Smooth muscle cell (in vitro differentiated cells): ENCODE results near the gene CNOT3. TPM values are rescaled to one million over a fixed set of nuclear protein-coding genes. Genes with fewer than 3 reads are reported as not detected.

ENCODE experiments used
- DNase-seq: peaks from one replicate; lab custom pipeline; 2025; ENCODE audit not compliant: unreplicated experiment; lab: John Stamatoyannopoulos, UW
- H2AFZ ChIP-seq: fragments of 200-600 bp; sonication (generic); 2 replicates; pipeline ENCODE4 v1.6.0; 2016; ENCODE audit warnings: antibody characterized with exemption, low read depth, mild to moderate bottlenecking
- H3F3A ChIP-seq: fragments of 200-600 bp; sonication (generic); 2 replicates; pipeline ENCODE4 v1.6.0; 2017; ENCODE audit warnings: antibody characterized with exemption, low read depth
- H3K27ac ChIP-seq: fragments of 200-600 bp; sonication (generic); 2 replicates; pipeline ENCODE4 v1.5.1; 2016; ENCODE audit warnings: low read depth, mild to moderate bottlenecking
- H3K27me3 ChIP-seq: fragments of 200-600 bp; sonication (generic); 2 replicates; pipeline ENCODE4 v1.6.1; 2016; ENCODE audit warnings: low read depth, mild to moderate bottlenecking
- H3K36me3 ChIP-seq: fragments of 200-600 bp; sonication (generic); 2 replicates; pipeline ENCODE4 v1.5.1; 2016; ENCODE audit warnings: low read depth
- H3K4me1 ChIP-seq: fragments of 200-600 bp; sonication (generic); 2 replicates; pipeline ENCODE4 v1.5.1; 2016; ENCODE audit warnings: low read depth
- H3K4me2 ChIP-seq: fragments of 200-600 bp; sonication (generic); 2 replicates; pipeline ENCODE4 v1.6.0; 2016; ENCODE audit warnings: mild to moderate bottlenecking
- H3K4me3 ChIP-seq: fragments of 200-600 bp; sonication (generic); 2 replicates; pipeline ENCODE4 v1.5.1; 2016; ENCODE audit warnings: mild to moderate bottlenecking
- H3K79me2 ChIP-seq: fragments of 200-600 bp; sonication (generic); 2 replicates; pipeline ENCODE4 v1.6.0; 2016; ENCODE audit warnings: low read depth, mild to moderate bottlenecking
- H3K9ac ChIP-seq: fragments of 200-600 bp; sonication (generic); 2 replicates; pipeline ENCODE4 v1.6.0; 2016; ENCODE audit warnings: low read depth
- H3K9me3 ChIP-seq: fragments of 200-600 bp; sonication (generic); replicated peaks from 2 replicates; pipeline ENCODE4 v1.5.1; 2016; ENCODE audit warnings: low read depth
- H4K20me1 ChIP-seq: fragments of 200-600 bp; sonication (generic); 2 replicates; pipeline ENCODE4 v1.6.0; 2016; ENCODE audit warnings: low read depth
- WGBS: methylation state at CpG from one replicate; pipeline ENCODE4 v1.1.7; 2016; ENCODE audit warnings: low lambda C conversion rate; 5-methylcytosine and 5-hydroxymethylcytosine counted together
- polyA plus RNA-seq: library from polyadenylated mRNA; unstranded; fragments of >200 nt; fragmentation: Nextera tagmentation; extraction: Ambion mirVana; gene quantifications from 2 replicates; pipeline ENCODE4 v1.2.1, GENCODE V29; 2016
- total RNA-seq: library from RNA; depleted of rRNA; stranded (reverse); fragments of >200 nt; gene quantifications from 2 replicates; pipeline ENCODE4 v1.2.3, GENCODE V29; 2014
- TF ChIP-seq, protein P1 (sequence below): fragments of 200-600 bp; sonication (generic); IDR thresholded peaks from 2 replicates; pipeline ENCODE4 v1.5.1; 2017; ENCODE audit warnings: borderline replicate concordance, mild to moderate bottlenecking, antibody characterized with exemption; ENCODE audit not compliant: insufficient read depth, poor library complexity, severe bottlenecking

The CNOT3 gene
- total and polyA plus RNA-seq, 2 experiments from 2014 or later: 12.4 to 31.4 TPM

DNA sequence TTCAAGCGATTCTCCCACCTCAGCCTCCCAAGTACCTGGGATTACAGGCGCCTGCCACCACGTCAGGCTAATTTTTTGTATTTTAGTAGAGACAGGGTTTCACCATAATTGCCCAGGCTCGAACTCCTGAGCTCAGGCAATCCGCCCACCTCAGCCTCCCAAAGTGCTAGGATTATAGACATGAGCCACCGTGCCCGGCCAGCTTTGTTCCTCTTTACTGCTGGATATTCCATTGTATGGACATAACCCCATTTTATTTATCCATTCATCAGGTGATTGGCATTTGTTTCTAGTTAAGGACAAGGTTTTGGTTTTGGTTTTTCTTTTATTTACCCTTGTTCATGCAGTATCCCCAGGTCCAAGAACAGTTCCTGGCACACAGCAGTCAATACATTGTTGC lies 59.0 kb downstream of the CNOT3 start:
- Histone ChIP-seq H3K27me3 (no peaks in the 10 kb centered on the region), H3K79me2 (peaks cover 26% of the 10 kb centered on the region), H3K4me1 (peaks cover 3% of the 10 kb centered on the region), H3K27ac (no peak overlapping the region), H3K4me2 (no peak overlapping the region), H3K9me3 (no peaks in the 10 kb centered on the region), H2AFZ (no peak overlapping the region), H3K4me3 (no peak overlapping the region), H3K9ac (no peak overlapping the region), H3K36me3 (no peaks in the 10 kb centered on the region), H3F3A (peaks cover 18% of the 10 kb centered on the region), H4K20me1 (peaks cover 6% of the 10 kb centered on the region)
- TF ChIP-seq, protein P1, sequence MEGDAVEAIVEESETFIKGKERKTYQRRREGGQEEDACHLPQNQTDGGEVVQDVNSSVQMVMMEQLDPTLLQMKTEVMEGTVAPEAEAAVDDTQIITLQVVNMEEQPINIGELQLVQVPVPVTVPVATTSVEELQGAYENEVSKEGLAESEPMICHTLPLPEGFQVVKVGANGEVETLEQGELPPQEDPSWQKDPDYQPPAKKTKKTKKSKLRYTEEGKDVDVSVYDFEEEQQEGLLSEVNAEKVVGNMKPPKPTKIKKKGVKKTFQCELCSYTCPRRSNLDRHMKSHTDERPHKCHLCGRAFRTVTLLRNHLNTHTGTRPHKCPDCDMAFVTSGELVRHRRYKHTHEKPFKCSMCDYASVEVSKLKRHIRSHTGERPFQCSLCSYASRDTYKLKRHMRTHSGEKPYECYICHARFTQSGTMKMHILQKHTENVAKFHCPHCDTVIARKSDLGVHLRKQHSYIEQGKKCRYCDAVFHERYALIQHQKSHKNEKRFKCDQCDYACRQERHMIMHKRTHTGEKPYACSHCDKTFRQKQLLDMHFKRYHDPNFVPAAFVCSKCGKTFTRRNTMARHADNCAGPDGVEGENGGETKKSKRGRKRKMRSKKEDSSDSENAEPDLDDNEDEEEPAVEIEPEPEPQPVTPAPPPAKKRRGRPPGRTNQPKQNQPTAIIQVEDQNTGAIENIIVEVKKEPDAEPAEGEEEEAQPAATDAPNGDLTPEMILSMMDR: no peak
- WGBS: 96% methylated on average over 7 of the region's 7 CpGs
- DNase-seq: no peak

DNA sequence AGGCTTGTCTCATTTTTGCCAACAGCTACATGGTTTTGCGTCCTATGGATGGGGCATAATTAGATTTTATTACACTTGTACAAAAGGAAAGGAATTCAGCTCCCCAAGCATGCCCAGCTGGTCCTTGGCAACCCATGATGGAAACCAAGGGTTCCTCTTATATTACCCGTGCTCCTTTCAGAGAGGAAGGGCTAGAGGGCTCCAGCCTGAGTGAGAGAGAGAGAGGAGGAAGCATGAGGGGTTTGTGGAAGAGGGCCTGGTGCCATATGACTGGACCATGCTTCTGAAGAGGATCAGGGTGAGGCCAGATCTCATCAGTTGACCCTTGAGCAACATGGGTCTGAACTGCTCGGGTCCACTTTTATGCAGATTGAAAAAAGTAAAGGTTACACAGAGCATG lies 59.6 kb downstream of the CNOT3 start:
- 87% methylated on average over 3 of the region's 3 CpGs for WGBS
- H3K4me3 ChIP-seq: no peak overlapping the region
- DNase-seq: no peak
- H3F3A ChIP-seq: peaks cover 22% of the 10 kb centered on the region
- peaks cover 9% of the 10 kb centered on the region for H3K4me1 ChIP-seq
- no peaks in the 10 kb centered on the region for H3K27me3 ChIP-seq
- peaks cover 11% of the 10 kb centered on the region for H4K20me1 ChIP-seq
- TF ChIP-seq, protein P1: no peak
- H3K9ac ChIP-seq: no peak overlapping the region
- no peaks in the 10 kb centered on the region for H3K36me3 ChIP-seq
- no peak overlapping the region for H3K27ac ChIP-seq
- H3K4me2 ChIP-seq: no peak overlapping the region
- H3K79me2 ChIP-seq: peaks cover 32% of the 10 kb centered on the region
- no peaks in the 10 kb centered on the region for H3K9me3 ChIP-seq
- H2AFZ ChIP-seq: no peak overlapping the region

DNA sequence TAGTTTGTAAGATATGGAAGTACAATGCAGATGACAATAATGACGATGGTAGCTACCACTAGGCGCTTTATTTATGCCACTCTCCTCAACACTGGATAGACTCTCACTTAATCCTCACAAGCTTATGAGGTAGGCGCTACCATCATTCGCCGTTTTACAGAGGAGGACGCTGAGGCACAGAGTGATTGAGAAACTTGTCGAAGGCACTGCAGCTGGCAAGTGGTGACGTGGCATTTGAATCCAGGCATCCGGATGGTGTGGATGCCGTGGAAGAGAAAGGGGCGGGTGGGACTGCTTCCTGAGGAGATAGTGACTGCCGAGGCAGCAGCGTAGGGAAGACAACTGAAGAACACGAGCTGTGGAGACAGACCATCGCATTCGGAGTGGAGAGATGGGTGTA lies 61.8 kb downstream of the CNOT3 start:
- no peak overlapping the region for H3K4me2 ChIP-seq
- peaks cover 25% of the 10 kb centered on the region for H3F3A ChIP-seq
- H3K27me3 ChIP-seq: no peaks in the 10 kb centered on the region
- H3K36me3 ChIP-seq: no peaks in the 10 kb centered on the region
- H4K20me1 ChIP-seq: peaks cover 34% of the 10 kb centered on the region
- H3K79me2 ChIP-seq: peaks cover 37% of the 10 kb centered on the region
- H3K9ac ChIP-seq: no peak overlapping the region
- H3K4me3 ChIP-seq: no peak overlapping the region
- 87% methylated on average over 16 of the region's 16 CpGs for WGBS
- no peak overlapping the region for H3K27ac ChIP-seq
- no peaks in the 10 kb centered on the region for H3K9me3 ChIP-seq
- peaks cover 18% of the 10 kb centered on the region for H3K4me1 ChIP-seq
- TF ChIP-seq, protein P1: no peak
- no peak overlapping the region for H2AFZ ChIP-seq
- no peak for DNase-seq

DNA sequence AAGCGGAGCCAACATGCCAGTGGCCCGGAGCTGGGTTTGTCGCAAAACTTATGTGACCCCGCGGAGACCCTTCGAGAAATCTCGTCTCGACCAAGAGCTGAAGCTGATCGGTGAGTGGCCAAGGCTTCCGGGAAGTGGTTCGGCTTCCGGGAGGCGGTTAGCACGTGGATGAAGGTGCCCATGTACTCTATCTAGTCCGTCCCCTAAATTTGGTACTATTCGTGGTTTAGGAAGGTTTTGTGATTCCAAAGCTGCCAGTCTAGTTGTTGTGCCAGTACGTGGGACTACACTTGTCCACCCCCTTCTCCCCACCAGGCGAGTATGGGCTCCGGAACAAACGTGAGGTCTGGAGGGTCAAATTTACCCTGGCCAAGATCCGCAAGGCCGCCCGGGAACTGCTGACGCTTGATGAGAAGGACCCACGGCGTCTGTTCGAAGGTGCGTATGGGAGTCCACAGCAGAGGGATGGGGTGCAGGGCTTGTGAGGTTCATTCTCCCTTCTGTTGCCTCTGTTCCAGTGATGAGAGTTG lies 63.7 kb downstream of the CNOT3 start:
- no peak for DNase-seq
- Histone ChIP-seq H3F3A (peaks cover 42% of the 10 kb centered on the region), H4K20me1 (peaks cover 53% of the 10 kb centered on the region), H3K79me2 (peaks cover 55% of the 10 kb centered on the region), H3K4me2 (peak overlapping the region; percentile 89), H3K4me3 (peak overlapping the region; percentile 72), H3K27ac (peak overlapping the region; percentile 93), H3K9me3 (no peaks in the 10 kb centered on the region), H3K4me1 (peaks cover 18% of the 10 kb centered on the region), H3K36me3 (no peaks in the 10 kb centered on the region), H3K9ac (peak overlapping the region; percentile 96), H3K27me3 (no peaks in the 10 kb centered on the region), H2AFZ (no peak overlapping the region)
- TF ChIP-seq, protein P1: no peak
- WGBS: 3% methylated on average over 28 of the region's 28 CpGs
